HG03025 (cell line): ENCODE results near the gene EEIG1.

ENCODE experiments used
- ATAC-seq: cut with Tn5 transposase; IDR thresholded peaks from one replicate; pipeline ENCODE4 v1.9.1; 2021; ENCODE audit warnings: mild to moderate bottlenecking, moderate library complexity; ENCODE audit not compliant: unreplicated experiment, low FRiP score

EEIG1 gene

DNA sequence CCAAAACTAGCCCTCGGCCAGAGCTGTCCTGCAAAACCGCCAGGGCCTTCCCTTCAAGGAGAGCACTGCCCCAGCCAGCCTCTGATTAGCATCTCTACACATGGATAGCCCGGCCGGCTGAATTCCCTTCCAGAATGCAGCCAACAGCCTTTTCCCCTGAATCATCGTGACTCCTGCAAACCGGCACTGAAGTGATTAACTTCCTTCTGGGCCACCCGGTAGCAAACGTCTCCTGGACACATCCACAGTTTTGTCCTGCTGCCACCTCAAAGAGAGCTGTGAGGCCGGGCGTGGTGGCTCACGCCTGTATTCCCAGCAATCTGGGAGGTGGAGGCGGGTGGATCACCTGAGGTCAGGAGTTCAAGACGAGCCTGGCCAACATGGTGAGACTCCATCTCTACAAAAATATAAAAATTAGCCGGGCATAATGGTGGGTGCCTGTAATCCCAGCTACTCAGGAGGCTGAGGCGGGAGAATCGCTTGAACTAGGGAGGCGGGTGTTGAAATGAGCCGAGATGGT is 21.1 kb upstream of the EEIG1 start:
- ATAC-seq, result no peak

DNA sequence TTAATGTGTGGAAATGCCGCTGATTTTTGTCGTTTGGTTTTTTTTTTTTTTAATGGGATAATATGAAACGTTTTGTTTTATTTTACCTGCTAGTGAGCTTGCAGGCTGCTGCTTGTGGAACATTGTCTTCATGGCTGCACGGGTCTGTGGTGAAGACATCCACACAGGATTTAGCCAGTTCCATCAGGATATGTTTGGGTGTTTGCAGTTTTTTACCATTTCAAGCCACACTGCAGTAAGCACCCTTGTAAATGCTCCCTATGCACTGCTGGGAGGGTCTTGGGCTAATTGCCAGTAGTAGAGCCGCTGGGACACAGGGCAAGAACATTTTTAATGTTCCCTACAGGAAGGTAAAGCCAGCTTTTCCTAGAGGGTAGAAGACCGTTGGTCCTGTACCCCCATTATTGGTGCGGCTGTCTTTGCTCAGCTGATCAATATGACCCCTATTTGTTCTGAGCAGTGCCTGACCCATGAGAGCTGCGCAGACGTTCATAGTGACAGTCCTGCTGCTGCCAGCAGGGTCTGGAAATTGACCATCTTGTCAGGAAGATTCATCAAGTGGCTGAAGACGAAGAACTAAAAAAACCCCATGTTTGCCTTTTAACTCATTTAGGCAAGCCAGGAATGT is 20.5 kb upstream of the EEIG1 start:
- no peak for ATAC-seq

- ATAC-seq, result no peak
Measured at GRCh38 chr9:127999461-127999860, 18.7 kb upstream of the EEIG1 start.

- no peak for ATAC-seq
Measured at GRCh38 chr9:127993721-127994120, 12.9 kb upstream of the EEIG1 start.

DNA sequence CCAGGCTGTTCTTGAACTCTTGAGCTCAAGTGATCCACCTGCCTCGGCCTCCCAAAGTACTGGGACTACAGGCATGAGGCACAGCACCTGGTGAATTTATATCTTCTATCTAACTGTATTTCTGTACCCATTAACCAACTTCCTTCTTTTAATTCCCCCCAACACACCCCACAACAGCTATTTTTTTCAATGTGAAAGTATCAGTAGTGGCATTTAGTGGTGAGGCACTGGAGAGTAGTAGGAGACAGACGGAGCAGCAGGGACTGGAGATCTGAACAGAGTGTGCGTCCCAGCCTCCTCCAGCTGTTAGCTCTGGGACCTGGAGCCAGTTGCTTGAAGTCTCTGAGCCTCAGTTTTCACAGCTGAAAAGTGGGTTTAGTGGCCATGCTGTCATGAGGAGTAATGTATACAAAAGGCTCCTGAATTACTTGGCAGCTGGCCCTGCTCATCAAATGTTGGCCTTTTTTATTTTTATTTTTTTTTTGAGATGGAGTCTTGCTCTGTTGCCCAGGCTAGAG is 11.0 kb upstream of the EEIG1 start:
- no peak for ATAC-seq

DNA sequence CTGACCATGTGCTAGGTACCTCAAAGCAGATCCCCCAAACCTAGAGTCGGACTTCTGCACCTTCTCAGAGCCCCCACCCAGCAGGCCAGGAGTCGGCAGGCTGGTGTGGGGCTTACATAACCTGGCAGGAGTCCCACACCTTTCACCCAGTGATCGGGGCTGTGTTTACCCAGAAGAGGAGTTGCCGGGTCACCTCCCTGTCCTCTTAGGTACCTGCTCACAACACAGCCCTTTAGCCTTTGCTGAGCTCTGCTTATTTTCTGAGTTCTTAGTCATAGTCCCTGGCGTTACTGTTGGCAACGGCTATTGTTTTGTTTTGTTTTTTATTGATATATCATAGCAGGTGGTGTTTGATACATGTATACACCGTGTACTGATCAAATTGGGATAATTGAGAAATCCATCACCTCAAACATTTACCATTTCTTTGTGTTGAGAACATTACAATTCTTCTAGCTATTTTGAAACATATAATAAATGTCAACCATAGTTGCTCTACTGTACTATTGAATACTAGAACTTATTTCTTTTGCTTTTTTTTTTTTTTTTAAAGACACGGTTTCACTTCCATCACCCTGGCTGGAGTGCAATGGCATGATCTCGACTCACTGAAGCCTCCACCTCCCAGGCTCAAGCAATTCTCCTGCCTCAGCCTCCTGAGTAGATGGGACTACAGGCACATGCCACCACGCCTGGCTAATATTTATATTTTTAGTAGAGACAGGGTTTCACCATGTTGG is 10.4 kb upstream of the EEIG1 start:
- no peak for ATAC-seq

GRCh38 chr9:127990554-127990953 is 9.8 kb upstream of the EEIG1 start:
- ATAC-seq, result no peak

- no peak for ATAC-seq
Measured at GRCh38 chr9:127989094-127989493, 8.3 kb upstream of the EEIG1 start.

- ATAC-seq, result no peak
Measured at GRCh38 chr9:127987103-127987614, 6.4 kb upstream of the EEIG1 start.

- no peak for ATAC-seq
Measured at GRCh38 chr9:127985011-127985410, 4.2 kb upstream of the EEIG1 start.

GRCh38 chr9:127983847-127984289 is 3.1 kb upstream of the EEIG1 start:
- no peak for ATAC-seq

DNA sequence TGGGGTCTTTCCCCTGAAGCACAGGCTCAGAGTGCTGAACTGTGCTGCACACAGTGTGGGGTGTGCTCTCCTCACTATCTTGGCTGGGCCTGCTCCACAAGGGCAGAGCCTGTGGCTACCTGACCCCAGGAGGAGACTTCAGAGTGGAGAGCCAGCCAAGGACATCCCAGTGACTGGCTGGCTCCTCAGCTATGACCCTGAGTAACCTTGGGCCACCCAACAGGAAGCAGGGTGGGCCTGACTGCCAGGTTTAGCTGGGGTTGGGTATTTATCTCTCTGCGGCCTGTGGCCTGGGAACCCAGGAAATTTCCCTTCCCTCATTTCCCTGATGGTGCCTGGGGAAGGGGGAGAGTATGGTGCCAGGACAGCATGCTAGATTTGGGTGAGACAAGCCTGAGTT is 2.1 kb upstream of the EEIG1 start:
- ATAC-seq, result no peak

DNA sequence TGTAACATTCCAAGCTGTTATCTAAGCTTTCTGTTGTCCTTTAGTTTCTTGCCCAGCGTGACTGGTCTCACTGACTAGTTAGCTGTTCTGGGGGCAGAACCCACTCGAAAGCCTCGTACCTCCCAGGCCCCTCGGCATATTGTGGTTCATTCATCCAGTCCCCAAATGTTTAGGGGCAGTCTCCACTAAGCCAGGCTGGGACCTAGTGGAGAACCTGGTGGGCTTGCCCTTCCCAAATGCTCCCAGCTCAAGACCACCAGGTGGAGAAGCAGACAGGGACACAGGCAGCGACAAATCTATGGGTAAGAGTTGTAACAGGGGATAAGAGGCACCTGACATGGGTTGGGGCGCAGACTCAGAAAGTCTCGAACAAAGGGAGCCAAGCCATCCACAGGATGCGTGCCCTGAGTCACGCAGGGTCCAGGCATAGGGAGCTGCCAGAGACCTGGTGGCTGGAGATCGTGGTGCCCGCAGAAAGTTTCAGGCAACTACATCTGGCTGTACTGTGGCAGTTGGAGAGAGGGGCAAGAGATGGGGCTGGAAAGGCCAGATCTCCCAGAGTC is 851 bp upstream of the EEIG1 start:
- ATAC-seq, result no peak

GRCh38 chr9:127980060-127980705 is 606 bp downstream of the EEIG1 start:
- peak; percentile 36 for ATAC-seq

DNA sequence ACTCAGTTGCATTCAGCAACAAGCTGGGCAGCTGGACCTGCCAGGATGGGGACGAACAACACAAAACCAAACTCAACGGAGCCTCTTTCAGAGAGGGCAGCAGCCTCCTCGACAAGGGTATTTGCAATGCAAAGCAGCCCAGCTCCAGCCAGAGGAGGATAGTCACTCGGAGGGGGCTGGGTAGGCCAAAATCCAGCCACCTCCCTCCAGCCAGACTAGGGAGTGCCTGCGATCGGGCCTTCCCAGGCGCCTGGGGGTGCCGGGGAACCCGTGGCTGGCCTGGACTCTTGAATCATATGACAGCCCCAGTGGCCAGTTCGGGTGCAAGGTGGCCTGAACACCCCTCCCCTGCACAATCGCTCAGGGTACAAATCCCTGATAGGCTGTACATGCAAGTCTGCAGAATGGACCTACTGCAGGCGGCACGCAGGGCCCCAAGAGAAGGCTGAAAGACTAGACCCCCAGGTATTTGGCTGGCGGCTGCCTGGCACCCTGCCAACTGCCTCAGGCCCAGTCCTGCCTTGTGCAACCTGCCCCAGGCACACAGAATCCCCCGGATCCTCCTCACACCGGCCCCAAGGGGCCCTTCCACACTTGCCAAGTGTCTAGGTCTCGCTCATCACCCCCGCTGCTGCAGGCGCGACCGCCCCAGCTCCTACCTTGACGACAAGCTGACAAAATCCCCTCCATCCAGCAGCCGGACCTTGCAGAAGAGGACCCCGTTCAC is 1.3 kb downstream of the EEIG1 start:
- ATAC-seq, result no peak

DNA sequence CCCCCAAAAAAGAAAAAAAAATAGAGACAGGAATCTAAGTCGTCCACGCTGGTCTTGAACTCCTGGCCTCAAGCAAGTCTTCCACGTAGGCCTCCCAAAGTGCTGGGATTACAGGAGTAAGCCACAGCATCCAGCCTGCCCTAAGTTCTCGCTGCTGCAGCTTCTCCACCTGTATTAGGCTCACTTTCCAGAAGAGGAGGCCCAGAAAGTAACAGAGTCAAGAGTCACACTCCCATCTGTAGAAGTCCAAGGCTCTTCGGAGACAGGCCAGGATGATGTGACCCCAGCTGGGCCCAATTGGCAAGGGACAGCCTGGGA is 1.8 kb downstream of the EEIG1 start:
- no peak for ATAC-seq

DNA sequence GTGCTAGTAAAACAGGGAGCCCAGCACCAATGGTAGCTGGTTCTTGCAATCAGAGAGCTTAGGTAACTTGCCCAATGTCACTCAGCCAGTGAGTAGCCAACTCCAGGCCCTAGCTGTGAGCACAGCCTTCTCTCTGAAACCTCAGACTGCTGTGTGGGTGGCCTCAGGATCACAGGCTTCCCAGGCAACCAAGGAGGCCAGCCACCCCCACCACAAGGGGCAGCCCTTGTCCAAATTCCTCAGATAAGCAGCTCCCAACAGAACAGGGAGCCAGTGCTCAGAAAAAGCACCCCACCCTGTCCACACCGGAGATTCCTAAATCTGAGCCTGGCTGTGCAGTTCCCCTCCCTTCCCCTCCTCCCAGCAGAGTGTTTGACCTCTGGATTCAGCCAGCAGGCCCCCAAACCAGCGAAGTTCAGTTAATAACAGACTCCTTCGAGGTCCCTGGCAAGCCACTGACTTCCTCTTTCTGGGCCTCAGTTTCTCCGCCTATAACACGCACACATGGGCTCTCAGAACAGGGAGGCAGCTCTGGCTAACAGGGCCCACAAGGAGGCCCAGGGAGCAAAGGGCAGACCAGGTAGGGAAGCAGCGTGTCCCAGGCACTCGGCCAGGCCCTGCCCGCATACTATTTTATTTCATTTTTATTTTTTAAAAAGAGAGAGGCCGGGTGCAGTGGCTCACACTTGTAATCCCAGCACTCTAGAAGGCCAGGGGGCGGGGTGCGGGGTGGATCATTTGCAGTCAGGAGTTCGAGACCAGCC is 2.7 kb downstream of the EEIG1 start:
- ATAC-seq, result no peak

DNA sequence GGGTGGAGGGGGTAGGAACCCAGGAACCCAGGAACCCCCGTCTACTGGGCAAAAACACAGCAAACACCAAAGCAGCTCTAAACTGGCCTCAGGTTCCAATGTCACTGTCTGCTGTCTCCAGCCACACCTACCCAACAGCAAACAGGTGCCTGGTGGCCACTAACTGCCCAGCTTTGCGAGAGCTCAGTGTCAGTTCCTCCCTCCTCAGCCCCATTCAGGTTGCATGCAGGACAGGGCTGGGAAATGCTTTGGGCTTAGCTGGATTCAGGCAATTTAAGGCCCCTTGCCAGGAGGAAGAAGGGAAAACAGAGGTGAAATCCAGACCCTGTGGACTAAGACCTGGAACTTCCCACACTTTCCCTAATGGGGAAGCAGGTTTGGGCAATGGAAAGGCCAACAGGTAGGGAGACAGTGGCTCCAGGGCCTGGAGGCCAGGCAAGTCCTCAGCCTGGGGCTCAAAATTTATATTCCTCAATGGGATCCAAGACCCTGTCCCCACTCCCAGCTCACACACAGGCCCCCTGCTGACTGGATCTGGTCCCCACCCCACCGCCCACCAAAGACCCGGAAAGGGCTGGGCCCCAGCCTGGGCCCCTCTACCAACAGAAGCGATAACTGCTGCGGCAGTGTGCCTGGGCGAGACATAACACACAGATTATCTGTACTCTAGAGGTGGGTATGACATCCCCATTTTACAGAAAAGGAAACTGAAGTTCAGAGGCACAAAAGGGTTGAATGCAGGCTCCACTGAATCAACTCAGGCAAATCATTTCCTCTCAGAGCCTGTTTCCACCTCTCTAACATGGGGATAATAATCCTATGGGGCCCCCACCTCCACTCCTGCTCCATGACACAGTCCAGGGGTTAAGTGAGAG is 3.5 kb downstream of the EEIG1 start:
- ATAC-seq, result no peak

- no peak for ATAC-seq
Measured at GRCh38 chr9:127976498-127976897, 4.3 kb downstream of the EEIG1 start.
